Prostate gland (tissue), 2 donors: ENCODE results near the gene FAM151B. TPM values are rescaled to one million over a fixed set of nuclear protein-coding genes. Genes with fewer than 3 reads are reported as not detected.

ENCODE experiments used
- DNase-seq: peaks from one replicate; pipeline ENCODE4 v3.0.0-alpha.2; 2019; ENCODE audit warnings: low spot score
- H3K27ac ChIP-seq, 2 donors: fragments of 200-600 bp; sonication (generic); 2 replicates each; pipeline ENCODE4 v1.5.1; 2017 to 2019
- H3K27me3 ChIP-seq: fragments of 200-600 bp; sonication (generic); replicated peaks from 2 replicates; pipeline ENCODE4 v1.5.1; 2019; ENCODE audit not compliant: insufficient read depth
- H3K36me3 ChIP-seq, 2 donors: fragments of 200-600 bp; sonication (generic); 1 replicate in 1 of 2; 2 replicates in 1 of 2; pipeline versions ENCODE4 v1.5.1 to v1.8.1; 2017 to 2019
- H3K4me1 ChIP-seq: fragments of 200-600 bp; sonication (generic); replicated peaks from 2 replicates; pipeline ENCODE4 v1.5.1; 2019
- H3K4me3 ChIP-seq, 2 donors: fragments of 200-600 bp; sonication (generic); 2 replicates each; pipeline ENCODE4 v1.5.1; 2017 to 2019
- H3K9me3 ChIP-seq: fragments of 200-600 bp; sonication (generic); 2 replicates; pipeline ENCODE4 v1.5.1; 2017
- CTCF ChIP-seq, 4 experiments: fragments of 200-600 bp in 2 of 4; fragments of 450-650 bp in 2 of 4; sonication (generic) in 2 of 4; IDR thresholded peaks; 1 replicate in 3 of 4; 2 replicates in 1 of 4; pipeline ENCODE4 v1.5.1; 2016 to 2019; ENCODE audit warnings: antibody characterized with exemption in 4 of 4, mild to moderate bottlenecking in 2 of 4, moderate library complexity in 2 of 4
- POLR2A ChIP-seq: fragments of 450-650 bp; IDR thresholded peaks from one replicate; pipeline ENCODE4 v1.6.1; 2016; ENCODE audit warnings: antibody characterized with exemption, mild to moderate bottlenecking
- POLR2AphosphoS5 ChIP-seq: sonication (generic); formaldehyde crosslinking; IDR thresholded peaks from one replicate; pipeline ENCODE4 v1.6.1; 2017; ENCODE audit warnings: antibody characterized with exemption
- WGBS: methylation state at CpG from one replicate; pipeline ENCODE4 v1.1.5; 2018; 5-methylcytosine and 5-hydroxymethylcytosine counted together
- intact Hi-C: fragments of 100-400 bp; cut with DNase I; formaldehyde crosslinking; loops from one replicate; pipeline ENCODE4 v1.14.2; 2022
- total RNA-seq, 2 donors: library from RNA; depleted of rRNA; stranded (reverse); fragments of >200 nt; gene quantifications; one replicate each; pipeline ENCODE4 v1.1.0, GENCODE V29; 2016

Gene FAM151B
- total RNA-seq, 2 donors from 2014 or later = 3.2 to 3.3 TPM

- 85% methylated on average over 6 of the region's 6 CpGs for WGBS
- Histone ChIP-seq H3K9me3 (no peaks in the 10 kb centered on the region), H3K36me3 (no peaks in the 10 kb centered on the region), H3K4me1 (no peaks in the 10 kb centered on the region), H3K27me3 (no peaks in the 10 kb centered on the region), H3K4me3 (no peak overlapping the region), H3K27ac (no peak overlapping the region)
- intact Hi-C loops = no loop called here
- TF ChIP-seq POLR2AphosphoS5 = no peak
- TF ChIP-seq POLR2A = no peak
- TF ChIP-seq CTCF (IDR thresholded peaks at IDR 0.05) = no peak
- DNase-seq = no peak
Observed at GRCh38 chr5:80508844-80509243, 20.9 kb downstream of the FAM151B start.

- 80% methylated on average over 4 of the region's 4 CpGs for WGBS
- Histone ChIP-seq H3K27ac (no peak overlapping the region), H3K4me3 (no peak overlapping the region), H3K36me3 (no peaks in the 10 kb centered on the region), H3K4me1 (no peaks in the 10 kb centered on the region), H3K27me3 (no peaks in the 10 kb centered on the region), H3K9me3 (no peaks in the 10 kb centered on the region)
- DNase-seq = no peak
- TF ChIP-seq CTCF (IDR thresholded peaks at IDR 0.05) = no peak
- no peak for TF ChIP-seq POLR2AphosphoS5
- intact Hi-C loops = no loop called here
Observed at GRCh38 chr5:80509362-80509761, 21.5 kb downstream of the FAM151B start.

GRCh38 chr5:80516826-80517225 lies 28.9 kb downstream of the FAM151B start:
- intact Hi-C loops = no loop called here
- H3K4me1 ChIP-seq = no peaks in the 10 kb centered on the region
- WGBS = 67% methylated on average over 4 of the region's 4 CpGs
- H3K36me3 ChIP-seq = no peaks in the 10 kb centered on the region
- no peak for DNase-seq
- H3K4me3 ChIP-seq = no peak overlapping the region
- H3K27ac ChIP-seq = no peak overlapping the region
- TF ChIP-seq POLR2AphosphoS5 (no peak), POLR2A (no peak), CTCF (IDR thresholded peaks at IDR 0.05) (no peak)
- no peaks in the 10 kb centered on the region for H3K27me3 ChIP-seq
- H3K9me3 ChIP-seq = no peaks in the 10 kb centered on the region

GRCh38 chr5:80540691-80541090 lies 52.8 kb downstream of the FAM151B start:
- H3K27me3 ChIP-seq = no peaks in the 10 kb centered on the region
- no peak overlapping the region for H3K4me3 ChIP-seq
- no peaks in the 10 kb centered on the region for H3K4me1 ChIP-seq
- no peaks in the 10 kb centered on the region for H3K36me3 ChIP-seq
- H3K9me3 ChIP-seq = no peaks in the 10 kb centered on the region
- TF ChIP-seq POLR2A (no peak), CTCF (IDR thresholded peaks at IDR 0.05) (no peak), POLR2AphosphoS5 (no peak)
- no peak for DNase-seq
- intact Hi-C loops = no loop called here
- no peak overlapping the region for H3K27ac ChIP-seq
- WGBS = 85% methylated on average over 1 of the region's 1 CpG

GRCh38 chr5:80541392-80541791 lies 53.5 kb downstream of the FAM151B start:
- DNase-seq = no peak
- Histone ChIP-seq H3K27ac (no peak overlapping the region), H3K36me3 (no peaks in the 10 kb centered on the region), H3K4me1 (no peaks in the 10 kb centered on the region), H3K4me3 (no peak overlapping the region), H3K27me3 (no peaks in the 10 kb centered on the region), H3K9me3 (no peaks in the 10 kb centered on the region)
- no peak for TF ChIP-seq CTCF (IDR thresholded peaks at IDR 0.05)
- TF ChIP-seq POLR2A = no peak
- no peak for TF ChIP-seq POLR2AphosphoS5
- intact Hi-C loops = no loop called here
- WGBS = 70% methylated on average over 3 of the region's 3 CpGs
